NCI-H510A treated with DMSO at 0.1 percent for 48 hours (cell line): ENCODE data around the gene PRKCE.
"Not testable (repeated sequence)": the region's sequence is repeated elsewhere in the genome, so short reads cannot be mapped to it uniquely, and the experiment has no call there.

ENCODE experiments used
- DNase-seq: peaks from one replicate; lab custom pipeline; 2025; lab: John Stamatoyannopoulos, UW

The PRKCE gene

DNA sequence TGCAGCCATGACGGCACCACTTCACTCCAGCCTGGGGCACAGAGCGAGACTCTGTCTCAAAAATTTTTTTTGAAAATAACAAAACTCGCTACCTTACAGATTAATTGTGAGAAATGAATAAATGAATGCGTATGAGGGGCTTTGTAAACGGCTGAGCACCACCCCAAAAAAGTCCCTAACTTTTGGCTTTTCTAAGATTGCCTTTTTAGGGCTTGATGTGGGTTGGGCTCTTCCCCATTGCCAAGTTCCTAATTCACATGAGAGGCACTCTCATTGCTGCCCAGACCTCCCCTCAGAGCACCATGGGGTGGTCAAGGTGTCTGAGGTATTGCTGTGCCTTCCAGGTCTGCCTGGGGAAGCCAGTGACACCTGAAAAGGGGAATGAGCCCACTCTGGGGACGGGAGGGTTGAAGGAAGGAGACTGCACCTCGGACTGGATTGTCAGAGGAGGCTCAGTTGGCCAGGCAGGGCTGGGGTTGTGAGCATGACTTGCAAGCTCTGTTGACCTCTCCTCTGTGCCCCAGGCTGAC is 186.4 kb downstream of the PRKCE start:
- no peak for DNase-seq

DNA sequence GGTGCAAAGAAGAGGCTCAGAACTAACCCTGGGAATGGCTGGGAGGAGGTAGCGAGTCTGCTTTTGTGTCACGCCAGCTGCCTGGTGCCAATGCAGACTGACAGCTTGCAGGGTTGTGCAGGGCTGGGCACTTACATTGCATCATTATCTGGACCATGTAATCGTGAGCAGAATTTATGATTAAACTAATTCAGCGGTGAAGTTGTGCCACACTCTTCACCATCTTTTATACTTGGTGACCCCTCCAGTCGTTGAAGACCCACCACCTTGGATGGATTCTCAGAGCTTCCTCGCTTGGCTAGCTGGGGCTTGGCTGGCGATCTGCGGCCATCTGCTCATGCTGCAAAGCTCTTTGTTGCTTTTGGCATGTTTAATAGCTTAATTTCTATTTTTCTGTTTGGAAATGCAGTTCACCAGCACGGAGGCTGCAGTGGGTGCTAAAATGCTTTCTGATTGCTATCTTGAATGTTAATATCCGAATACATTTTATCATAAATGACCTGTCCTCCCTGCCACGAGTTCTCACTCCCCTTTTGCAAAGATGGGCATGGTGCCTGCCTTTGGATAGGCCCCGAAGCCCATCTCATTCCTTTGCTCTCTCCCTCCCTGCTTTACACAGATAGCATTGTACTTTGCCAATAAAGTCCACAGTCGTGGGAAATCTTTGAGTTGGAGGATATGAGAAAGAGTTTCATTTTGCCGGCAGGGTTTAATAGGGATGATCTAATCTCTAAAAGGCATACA is 188.2 kb downstream of the PRKCE start:
- DNase-seq, result no peak

DNA sequence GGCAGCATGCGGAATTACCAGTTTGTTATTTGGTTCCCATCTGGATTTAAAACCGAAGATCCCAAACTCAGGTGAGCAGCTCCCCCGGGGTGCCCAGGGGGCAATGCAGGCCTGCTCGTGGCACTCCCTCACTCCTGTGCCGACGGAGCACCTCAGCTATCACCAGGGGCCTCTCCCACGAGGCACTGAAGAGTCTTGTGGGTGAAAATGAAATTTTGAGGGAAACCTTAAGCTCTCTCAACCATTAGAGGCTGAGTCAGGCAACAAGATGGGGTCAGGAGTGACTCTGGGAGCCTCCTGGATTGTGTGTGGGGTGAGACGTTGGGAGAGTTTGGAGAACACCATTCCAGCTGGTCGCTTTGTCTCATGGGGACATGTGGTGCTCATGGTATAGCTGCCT is 189.0 kb downstream of the PRKCE start:
- DNase-seq, result no peak

DNA sequence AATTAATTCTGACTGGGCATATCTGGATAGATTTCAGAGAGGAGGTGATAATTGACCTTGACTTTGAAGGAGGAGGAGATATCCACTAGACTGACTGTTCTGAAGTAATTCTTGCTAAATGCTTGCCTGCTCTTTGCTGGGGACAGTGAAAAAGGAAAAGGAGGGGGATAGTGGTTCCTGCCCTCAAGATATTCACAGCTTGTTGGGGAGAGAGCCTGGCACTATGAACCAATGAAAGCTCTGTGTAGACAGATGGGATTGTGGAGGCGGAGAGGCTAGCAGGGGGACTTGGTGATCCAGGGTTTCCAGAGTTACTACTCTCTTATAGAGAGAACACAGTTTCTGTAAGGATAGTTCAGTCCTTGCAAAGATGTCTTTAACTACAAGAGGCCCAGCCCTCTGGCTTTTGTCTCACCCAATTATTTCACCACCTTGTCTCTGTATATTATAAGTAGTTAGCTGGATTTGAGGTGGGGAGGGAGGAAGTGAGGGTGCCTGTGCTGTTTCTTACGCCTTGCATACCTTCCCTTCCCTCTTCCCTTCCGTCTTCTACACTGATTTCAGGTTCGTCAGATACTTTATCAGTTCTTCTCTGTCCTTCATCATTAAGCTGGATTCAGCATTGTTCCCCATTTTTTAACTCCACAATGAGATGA is 190.4 kb downstream of the PRKCE start:
- DNase-seq, result no peak

DNA sequence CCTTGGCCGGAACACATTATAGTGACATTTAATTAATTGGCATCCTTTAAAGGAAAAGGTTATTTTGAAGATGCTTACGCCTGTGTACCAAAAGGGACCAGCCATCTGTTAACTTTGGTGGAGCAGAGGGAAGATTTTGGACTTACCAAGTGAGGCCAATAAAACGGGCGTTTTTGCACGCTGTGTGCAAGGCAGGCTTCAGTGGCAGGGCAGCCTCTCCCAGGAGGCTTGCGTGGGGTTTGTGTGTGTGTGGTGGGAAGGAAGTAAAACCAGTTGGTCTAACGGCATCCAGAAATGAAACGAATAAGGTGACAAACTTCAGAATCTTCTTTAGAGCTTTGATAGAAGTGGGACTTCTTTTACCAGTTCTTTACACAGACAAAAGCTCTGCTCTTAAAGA is 191.7 kb downstream of the PRKCE start:
- DNase-seq, result no peak

DNA sequence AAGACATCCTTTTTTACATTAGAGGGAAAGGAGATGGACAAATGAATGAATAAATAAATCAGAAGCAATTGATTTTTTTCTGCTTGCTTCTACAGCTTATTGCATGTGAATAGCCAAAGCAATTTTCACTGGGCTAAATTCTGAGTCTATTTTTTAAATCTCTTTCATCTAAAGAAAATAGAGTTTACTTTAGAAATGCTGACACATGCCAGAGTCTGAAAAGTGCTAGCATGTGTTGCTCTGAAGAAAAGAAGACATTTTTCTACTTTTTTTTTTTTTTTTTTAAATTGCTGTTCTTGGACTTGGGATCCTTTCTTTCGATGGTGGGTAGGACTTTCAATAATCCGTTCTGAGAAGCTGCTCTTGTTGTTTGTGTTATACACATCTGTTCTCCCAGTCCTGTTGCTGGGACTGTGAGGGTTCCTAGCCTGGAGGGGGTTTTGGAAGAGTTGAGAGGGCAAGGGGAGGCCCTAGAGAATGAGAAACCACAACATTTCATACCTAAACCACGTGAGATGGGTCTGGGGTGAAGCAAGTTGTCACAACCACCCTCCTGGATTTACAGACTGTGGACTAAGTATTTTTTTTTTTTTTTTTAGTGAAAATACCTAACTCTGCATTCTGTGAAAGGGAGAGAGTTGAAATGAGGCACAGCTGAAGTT is 193.5 kb downstream of the PRKCE start:
- DNase-seq, result no peak

DNA sequence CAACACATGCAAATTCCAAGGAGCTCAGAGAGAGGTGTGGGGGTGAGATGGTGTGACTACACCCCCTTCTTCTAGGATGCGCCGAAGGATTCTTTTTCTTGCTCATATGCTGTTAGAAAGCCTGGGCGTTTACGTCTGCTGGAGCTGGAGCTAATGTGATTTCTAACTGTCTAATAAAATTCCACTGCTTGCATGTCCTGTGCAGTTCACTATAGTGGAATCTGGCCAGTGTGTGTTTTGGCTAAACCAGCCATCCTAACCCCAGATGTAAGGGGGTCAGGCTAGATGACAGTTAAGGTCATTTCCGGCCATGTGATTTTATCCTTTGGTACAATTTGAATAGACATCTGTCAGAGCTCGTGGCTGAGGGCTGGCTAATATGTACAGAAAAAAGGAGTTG is 194.1 kb downstream of the PRKCE start:
- no peak for DNase-seq

DNA sequence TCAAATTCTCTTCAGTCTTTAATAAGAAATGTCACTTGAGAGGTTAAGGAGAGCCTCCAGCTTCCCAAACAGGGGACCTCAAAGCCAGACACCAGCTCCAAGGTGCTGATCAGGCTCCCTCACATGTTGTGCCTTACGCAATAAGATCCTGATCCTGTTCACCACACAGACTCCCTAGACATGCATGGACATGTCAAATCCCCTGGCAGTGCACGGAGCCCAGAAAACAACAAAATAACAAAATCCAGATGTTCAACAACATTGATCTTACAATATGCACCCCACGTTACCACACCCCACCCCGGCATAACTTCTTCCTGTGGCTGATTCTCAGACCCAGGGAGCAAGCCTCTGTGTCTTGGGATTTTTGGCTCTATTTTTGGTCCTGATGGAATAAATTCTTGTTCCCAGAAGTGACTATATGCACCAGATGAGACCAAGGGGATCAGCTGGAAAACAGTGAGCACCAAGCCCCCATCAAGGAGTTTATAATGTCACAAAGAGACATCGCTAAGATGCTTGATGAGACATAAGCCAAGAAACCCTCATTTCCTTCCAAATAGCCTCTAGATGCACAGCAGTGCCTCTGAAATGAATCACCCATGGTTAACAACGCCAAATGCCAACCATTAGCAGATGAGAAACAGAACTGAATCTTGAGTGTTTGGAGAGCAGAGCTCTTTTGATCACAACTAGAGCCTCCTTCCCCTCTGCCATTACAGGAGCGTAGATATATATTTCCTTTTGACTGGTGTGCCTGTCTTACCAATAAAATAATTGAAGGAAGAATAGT is 198.2 kb downstream of the PRKCE start:
- no peak for DNase-seq

DNA sequence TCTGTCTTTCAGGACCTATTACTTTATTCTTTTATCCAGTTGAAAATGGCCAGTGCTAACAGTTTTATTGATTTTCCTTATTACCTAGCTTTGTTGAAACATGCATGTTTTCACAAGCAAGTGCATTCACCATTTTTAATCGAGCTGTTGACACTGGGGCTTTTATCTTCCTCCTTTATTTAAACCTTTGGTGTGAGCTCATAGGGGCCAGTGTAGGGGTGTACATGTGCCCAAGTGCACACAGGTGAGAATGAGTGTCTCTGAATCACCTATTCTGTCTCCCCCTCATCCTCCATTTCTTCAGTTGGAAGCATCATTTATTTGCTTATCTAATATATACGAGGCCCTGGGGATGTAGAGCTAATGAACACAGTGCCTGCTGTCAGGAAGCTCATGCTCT is 199.1 kb downstream of the PRKCE start:
- DNase-seq, result no peak

DNA sequence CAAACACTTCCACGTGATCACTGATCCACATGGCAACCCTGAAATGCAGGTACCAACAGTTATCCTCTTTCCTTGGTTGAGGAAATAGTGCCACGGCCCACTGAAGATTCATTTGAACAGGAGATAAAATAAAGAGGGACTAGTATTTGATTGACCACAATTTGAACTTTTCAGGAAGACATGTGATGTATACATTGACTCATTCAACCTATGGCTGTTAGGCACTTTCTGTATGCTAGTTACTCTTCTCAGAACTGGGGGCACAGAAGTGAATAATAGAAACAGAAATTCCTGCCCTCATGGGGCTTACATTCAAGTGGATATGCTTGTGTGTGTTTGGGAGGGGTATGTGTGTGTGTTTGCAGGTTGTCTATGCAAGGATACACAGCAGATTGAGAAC is 199.6 kb downstream of the PRKCE start:
- DNase-seq, result no peak

DNA sequence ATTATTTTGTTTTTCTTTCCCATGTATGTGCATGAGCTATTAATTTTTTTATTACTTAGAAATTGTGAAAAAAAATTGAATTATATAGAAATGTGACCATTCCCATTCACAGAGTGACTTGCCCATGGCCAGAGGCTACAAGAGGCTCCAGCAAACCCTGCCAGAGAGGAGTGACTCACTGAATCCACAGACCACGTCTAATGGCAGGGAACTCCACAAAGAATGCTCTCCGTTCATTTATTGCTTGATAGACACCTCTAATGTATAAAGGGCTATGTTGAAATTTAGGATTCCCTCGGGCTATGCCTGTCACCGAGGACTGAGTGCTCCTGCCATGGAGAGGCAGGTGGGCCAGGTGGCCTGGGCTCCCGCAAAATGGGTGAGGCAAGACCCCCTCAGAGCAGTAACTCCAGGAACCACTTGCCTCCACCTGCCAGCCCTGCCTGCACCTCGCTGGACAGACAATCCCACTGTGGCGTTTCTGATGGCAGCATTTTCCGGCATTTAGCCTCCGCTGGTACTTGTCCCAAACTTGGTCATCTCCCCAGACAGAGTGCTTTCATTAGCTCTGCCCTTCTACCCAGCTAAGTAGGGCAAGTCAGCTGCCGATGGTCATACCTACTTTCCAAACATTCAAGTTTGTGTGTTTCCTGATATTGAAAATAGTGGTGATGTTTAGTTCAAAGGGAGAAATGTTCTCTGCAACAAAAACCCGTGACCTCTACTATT is 200.3 kb downstream of the PRKCE start:
- no peak for DNase-seq

DNA sequence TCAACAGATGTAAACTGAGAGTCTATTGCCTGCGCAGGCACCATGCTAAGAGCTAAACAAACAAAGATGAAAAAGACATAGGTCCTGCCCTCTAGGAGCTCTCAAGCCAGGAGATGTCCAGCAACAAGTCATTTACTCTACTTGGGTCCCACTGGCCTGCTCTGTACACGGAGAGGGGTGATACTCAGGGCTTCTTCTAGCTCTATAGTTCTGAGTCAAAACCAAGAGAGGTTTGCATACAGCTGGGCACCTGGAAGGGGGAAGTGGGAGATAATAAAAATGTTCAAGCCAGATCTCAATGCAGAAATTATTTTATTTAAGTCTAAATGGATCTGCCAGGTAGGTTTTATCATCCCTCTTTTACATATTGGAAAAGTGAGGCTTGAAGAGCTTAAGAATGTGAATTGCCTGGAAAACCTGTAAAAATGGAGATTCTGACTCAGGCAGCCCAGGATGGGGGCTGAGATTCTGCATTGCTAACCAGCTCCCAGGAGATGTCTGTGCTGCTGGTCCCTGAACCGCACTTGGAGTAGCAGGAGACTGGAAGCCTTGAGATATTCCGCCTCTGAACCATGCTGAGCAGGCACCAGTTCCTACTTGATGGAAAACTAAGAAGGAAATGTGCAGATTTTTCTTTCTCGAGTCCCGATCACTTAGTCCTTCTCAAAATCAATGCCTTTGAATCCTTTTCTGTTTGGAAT is 201.1 kb downstream of the PRKCE start:
- DNase-seq, result no peak

DNA sequence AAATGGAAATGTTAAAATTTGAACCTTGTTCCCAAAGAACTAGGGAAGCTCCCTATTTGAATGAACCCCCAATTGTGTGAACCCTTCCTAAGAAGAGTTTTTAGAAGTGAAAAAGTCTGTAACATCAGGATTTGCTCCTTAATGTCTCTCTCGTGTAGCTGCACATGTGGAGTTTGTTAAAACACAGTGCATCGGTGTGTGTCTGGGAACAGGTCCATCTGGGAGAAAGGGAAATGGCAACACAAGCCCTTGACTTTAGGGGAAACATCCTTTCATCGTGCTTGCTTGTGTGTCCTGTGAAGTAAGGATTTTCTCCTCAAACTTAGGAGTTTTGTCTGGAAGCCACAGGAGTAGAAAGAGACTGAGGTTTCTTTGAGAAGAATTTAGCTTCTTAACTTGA is 203.9 kb downstream of the PRKCE start:
- no peak for DNase-seq

DNA sequence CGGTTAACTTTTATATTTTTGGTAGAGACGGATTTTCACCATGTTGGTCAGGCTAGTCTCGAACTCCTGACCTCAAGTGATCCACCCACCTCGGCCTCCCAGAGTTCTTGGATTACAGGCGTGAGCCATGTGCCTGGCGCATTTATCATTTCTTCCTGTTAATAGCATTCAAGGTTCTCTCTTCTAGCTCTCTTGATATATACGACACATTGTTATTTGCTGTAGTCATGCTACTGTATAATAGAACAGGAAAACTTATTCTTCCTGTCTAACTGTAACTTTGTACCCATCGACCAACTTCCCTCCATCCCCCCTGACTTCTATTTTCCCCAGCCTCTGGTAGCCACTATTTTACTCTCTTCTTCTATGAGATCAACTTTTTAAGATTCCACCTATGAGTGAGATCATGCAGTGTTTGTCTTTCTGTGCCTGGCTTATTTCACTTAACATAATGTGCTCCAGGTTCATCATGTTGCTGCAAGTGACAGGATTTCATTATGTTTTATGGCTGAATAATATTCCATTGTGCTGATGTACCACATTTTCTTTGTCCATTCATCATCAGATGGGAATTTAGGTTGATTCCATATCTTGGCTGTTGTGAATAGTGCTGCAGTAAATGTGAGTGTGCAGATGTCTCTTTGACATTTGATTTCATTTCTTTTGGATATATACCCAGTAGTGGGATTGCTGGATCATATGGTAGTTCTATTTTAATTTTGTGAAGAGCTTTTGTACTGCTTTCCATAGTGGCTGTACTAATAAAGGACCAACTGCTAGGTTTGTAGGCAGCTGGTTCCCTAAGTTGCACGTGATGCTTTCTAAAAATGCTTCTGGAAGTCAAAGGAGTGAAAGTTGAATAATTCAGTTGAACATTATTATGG is 205.2 kb downstream of the PRKCE start:
- no peak for DNase-seq

DNA sequence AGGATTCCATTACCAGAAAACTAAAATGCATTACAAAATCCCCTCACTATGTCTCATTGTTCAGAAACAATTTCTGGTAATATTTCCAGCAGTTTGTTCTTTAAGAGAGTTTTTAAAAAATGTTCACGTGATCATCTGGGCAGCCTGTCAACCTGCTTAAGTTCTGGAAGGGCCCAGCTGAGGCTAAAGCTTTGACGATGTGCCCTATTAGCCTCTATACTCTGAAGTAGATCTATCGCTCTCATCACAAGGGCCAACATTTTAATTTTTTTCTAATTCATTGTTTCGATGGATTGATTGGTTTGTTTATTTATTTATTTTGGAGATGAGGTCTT is 205.8 kb downstream of the PRKCE start:
- DNase-seq, result no peak

DNA sequence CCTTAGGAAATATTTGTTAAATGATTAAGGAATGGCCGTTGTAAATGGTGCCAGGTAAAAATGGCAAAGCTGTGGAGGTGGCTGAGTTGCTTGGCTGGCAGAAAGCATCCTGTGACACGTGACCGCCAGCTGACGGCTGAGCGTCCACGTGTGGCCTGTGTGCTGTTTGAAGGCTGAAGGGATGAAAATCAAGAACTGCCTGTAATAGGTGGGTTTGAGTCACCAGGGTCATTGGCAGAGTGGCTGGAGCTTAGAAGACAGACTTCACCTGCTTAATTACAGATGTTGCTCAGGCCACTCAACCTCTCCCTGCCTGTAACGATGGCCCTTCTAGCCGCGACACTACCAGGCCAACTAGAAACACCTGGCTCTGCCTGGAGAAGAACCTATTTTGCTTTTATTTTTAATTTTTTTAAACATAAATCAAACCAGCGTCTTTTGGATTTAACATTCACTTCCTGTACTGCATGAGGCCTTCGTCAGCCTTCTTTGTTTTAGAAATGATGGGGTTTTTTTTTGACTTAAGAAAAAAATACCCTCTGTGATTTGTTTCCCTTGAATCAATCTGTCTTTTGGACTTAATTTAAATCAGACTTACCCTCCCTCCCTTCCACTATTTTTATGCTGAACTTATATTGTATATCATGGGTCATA is 206.5 kb downstream of the PRKCE start:
- DNase-seq, result peak; percentile 46

DNA sequence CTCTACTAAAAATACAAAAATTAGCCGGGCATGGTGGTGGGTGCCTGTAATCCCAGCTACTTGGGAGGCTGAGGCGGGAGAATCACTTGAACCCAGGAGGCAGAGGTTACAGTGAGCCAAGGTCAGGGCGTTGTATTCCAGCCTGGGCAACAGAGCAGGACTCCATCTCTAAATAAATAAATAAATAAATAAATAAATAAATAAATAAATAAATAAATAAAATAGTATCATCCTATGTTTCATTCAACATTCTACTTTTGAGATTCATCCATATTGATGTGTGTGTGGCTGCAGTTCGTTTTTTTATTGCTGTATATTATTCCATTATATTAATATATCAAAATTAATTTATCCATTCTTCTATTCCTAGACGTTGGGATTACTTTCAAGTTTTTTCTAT is 207.4 kb downstream of the PRKCE start:
- DNase-seq, result not testable (repeated sequence)

DNA sequence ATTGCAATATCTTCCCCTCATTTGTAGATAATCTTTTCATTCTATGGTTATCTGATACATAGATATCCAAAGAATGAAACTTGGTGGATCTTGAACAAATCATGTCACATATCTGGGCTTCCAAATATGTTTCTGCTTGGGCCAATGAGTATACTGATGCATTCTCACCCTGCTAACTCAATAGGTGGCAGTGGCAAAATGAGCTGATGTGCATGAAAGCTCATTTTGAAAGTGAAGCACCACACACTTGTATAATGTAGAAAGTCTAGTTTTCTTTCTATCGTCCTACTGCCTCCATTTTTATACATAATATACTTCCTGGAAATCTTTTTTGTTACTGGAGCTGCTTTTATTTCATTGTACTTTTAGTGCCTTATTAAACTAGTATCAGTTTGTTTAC is 208.2 kb downstream of the PRKCE start:
- DNase-seq, result no peak
